Right kidney (tissue), 9 donors: ENCODE data around the gene OPRPN.

Source experiments
- DNase-seq: peaks from one replicate; pipeline ENCODE4 v3.0.0-alpha.2; 2016
- long read RNA-seq, 8 donors: transcript quantifications; one replicate each; lab custom pipeline, GENCODE V29; 2026

OPRPN gene, protein sequence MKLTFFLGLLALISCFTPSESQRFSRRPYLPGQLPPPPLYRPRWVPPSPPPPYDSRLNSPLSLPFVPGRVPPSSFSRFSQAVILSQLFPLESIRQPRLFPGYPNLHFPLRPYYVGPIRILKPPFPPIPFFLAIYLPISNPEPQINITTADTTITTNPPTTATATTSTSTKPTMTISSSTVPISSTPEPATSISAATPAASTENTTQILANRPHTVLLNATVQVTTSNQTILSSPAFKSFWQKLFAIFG
- long read RNA-seq, donor 1 = 0 reads
- long read RNA-seq, donor 2 = 0 reads
- long read RNA-seq, donor 3 = 0 reads
- long read RNA-seq, donor 4 = 0 reads
- long read RNA-seq, donor 5 = 0 reads
- long read RNA-seq, donor 6 = 0 reads
- long read RNA-seq, donor 7 = 0 reads
- long read RNA-seq, donor 8 = 0 reads

DNA sequence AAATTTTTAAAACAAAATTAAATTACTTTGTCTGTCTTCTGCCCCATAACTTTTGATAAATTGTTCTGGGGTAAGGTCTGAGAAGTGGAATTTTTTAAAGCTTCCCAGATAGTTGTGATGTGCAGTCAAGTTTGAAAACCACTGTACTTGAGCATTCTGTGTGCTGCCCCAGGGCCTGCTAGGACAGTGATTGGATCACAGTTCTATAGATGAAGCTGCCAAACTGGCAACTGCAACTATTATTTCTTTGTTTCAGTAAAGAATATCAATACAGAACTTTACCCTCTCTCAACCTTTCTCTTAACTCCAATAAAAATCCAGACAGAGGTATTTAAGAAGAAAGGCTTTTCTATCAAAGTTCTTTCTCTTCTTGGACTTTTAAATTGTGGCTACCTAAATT, at the start of gene OPRPN:
OPRPN (plus strand) TSS at position 361 of the 400 bp plus-strand sequence. CDS start 1,346 bp downstream, outside the sequence.
- no peak for DNase-seq

DNA sequence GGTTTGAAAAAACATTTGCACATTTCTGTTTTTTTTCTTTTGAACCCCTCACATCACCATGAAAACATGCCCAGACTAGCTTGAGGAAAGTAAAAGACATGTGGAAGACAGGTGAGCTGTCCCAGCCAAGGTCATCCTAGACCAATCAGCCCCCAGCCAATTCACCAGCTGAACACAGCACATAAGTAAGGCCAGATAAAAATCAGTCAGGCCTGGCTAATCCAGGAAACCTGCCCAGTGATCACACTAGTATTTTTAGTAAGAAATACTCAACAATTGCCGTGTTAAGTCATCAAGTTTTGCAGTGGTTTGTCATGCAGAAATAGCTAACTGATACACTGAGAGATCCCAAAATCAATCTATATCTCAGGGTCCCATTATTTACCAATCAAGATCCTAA, 41.6 kb upstream of the OPRPN start:
- no peak for DNase-seq

DNA sequence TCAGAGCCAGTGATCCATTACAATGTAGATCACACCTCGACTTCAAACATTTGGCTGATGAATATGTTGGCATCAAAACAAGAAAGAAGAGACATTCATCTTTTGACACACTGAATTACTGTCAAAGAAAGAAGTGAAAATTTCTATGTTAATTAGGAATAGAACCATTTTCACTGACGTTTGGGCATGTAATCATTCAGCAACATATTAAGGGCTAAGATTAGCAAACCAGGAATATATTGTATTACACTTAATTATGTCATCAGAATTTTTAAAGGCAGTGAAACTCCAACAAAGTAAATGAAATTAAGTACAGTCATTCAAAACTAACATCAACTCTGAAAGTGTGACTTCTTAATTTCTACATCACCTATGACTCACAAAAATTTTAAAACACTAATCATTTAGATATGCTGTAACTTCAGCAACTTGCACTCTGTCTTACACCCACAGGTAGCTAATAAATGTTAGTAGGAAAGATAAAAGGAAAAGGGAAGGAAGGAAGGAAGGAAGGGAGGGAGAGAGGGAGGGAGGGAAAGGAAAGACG, 38.6 kb upstream of the OPRPN start:
- DNase-seq = no peak

DNA sequence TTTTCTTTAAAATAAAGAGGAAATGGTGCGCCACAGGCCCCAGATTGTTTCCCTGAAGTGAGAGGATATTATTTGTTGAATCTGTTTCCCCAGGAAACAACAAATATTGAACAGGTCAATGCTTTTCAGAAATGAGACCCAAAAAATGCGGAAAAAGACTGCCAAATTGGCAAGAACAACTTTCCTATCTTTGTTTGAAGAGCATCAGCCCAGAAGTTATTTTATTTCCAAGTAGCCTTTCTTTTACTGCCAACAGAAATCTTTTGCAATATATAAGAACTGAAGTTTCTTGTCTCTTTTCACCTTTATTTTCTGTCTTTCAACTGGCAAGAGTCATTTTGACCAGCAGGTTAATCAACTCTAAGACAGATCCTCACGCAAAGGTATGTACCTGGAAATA, 37.3 kb upstream of the OPRPN start, which contains the start of gene SMR3A:
SMR3A (plus strand) TSS at position 301 of the 400 bp plus-strand sequence. CDS start 1,356 bp downstream, outside the sequence.
- no peak for DNase-seq

DNA sequence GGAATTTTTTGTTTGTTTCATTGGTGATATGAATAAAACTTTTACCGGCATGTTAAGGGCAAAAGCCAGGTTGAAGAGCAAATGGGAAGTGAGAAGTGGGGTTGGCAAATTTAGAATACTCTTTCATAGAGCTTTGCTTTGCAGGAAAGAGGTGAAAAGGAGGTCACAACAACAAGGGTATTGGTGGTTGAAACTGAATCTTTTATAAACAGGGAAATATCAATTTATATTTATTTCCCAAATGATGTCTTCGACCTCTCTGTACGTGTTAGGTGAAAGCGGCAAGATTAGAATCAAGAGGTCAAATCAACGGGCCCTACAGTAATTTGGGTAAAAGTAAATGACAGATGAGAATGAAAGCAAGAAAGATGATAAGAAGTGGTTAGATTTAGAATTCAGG, 33.7 kb upstream of the OPRPN start:
- no peak for DNase-seq

DNA sequence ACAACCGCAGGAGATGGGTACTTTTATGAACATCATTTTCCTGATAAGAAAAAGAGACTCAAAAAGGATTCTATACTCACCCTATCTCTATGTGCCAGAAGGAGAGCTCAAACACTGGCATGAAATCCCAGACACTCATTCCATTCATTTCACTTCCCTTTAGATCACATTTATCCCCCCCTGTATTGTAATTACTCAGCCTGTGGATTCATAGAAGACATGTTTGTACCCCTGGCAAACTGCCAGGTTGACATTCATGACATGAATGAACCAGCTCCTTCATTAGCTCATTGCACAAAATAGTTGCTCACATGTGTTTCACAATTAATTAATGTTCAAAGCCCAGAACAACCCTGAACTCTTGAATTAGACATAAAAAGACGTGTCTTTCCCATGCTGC, 32.3 kb upstream of the OPRPN start:
- no peak for DNase-seq

DNA sequence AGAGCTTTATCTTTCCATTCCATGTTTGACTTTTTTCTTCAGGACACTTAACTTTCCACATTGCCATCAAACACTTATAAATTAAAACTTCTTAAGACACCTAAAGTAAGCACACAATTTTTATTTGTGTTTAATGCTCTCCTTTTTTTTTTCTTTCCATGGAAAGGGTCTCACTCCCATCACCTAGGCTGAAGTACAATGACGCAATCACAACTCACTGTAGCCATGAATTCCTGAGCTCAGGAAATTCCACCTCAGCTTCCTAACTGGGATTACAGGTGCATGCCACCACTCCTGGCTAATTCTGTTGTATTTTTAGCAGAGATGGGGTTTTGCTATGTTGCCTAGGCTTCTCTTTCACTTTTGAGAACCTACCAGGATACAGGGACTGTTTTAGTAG, 29.9 kb upstream of the OPRPN start:
- DNase-seq = no peak

DNA sequence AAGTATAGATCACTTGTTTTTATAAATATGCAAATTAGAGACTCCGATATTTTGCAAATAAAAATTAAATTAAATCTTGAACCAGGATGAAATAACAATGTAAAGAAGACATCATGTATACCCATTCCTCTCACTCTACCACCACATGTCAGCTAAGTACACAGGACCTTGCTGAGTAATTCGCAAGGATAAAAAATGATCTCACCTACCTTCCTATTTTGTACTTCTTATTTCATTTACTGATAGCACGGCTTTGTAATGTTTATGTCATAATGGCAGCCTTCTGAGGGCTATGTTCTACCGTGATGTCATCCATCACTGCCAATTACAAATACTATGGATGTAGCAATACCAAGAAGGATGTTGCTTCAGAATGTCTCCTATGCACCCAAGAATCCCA, 25.8 kb upstream of the OPRPN start:
- DNase-seq = no peak

DNA sequence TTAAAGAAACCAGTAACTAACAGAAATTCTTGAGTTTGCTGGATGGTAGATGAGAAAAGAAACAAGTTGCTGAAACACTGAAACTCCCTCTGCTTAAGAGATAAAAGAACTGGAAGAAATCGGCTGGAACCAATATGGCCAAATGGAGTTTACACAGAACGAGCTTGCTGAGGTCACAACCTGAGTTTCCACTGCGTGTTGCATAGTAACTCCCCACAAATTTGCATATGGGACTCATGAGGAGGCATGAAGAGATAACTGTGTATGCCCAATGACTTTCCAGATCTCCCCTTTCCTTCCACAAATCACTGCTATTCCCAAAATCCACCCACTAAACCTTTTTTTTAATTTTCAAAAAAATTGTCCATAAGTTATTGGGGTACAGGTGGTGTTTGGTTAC, 25.0 kb upstream of the OPRPN start:
- no peak for DNase-seq

DNA sequence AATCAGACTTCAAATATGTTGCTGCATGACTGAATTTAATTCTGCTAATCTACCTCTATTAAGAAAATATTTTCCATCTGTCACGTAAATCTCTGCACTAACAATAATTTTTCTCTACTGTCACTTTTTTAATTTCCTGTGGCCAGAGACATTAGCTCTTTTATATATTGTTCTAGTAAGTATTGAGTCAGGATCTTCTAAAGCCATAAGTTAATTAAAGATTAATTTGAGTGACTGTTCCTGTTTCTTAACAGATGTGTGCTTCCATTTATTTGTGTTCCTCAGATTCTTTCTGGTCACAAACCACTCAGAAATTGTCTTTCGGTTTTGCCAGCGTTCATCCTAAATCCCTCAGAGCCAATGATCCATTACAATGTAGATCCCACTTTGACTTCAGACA, 17.2 kb upstream of the OPRPN start:
- no peak for DNase-seq

DNA sequence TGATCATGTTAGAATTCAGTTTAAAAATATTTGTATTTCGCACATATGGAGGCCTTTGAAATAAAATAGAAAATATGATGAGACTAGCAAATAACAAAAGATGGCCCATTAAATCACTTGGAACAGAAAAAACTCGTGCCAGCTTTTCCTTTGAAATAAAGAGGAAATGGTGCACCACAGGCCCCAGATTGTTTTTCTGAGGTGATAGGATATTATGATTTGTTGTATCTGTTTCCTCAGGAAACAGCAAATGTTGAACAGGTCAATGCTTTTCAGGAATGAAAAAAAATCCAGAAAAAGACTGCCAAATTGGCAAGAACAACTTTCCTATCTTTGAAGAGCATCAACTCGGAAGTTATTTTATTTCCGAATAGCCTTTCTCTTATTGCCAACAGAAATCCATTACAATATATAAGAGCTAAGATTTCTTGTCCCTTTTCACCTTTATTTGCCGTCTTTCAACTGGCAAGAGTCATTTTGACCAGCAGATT, 15.0 kb upstream of the OPRPN start, which contains the start of gene SMR3B:
SMR3B (plus strand) TSS at position 441 of the 491 bp plus-strand sequence. CDS start 1,380 bp downstream, outside the sequence.
- no peak for DNase-seq

DNA sequence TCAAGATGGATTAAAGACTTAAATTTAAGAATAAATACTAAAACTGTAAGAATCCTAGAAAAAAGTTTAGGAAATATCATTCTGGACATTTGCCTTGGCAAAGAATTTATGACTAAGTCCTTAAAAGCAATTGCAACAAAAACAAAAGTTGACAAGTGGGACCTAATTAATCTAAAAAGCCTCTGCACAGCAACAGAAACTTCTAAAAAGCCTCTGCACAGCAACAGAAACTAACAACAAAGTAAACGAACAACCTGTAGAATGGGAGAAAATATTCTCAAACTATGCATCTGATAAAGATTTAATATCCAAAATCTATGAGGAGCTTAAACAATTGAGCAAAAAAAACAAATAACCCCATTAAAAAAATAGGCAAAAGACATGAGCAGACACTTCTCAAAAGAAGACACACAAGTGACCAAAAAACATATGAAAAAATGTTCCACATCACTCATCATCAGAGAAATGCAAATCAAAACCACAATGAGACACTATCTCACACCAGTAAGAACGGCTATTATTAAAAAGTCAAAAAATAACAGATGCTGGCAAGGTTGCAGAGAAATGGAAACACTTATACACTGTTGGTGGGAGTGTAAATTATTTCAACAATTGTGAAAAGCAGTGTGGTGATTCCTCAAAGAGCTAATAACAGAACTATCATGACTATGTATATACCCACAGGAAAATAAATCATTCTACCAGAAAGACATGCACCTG, 5.5 kb upstream of the OPRPN start:
- no peak for DNase-seq

DNA sequence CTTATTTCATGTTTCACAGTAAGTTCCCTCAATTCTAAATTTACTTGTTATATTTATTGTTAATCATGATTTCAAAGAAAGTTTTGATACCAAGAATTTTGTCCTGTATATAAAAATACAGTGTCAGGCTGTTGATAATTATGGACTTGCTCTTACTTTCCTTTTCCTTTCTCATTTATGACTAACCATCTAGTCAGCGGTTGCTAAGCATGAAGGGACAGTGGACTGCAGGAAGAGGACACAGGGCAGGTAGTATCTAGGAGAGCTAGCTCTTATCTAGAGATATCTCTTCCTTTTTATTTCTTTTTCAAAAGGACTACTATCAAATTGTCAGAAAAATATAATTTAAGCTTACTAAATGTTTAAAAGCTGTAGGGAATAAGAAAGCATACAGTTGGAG, 1.6 kb downstream of the OPRPN start:
- no peak for DNase-seq

DNA sequence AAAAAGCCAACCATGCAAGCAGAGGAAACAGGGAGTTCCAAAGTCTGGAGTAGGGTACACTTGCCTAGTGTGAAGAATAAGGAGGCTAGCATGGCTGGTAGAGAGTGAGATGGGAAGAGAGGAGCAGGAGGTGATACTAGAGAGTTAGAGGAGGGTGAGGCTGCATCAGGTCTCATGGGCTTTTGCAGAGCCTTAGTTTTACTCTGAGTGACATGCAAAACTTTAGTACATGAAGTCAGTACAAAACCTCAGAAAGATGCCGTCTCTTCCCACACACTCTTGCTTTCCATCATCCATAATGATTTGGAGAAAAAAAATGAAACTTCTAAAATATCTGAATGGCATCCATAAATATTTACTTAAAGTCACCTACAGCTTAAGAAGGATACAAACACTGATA, 5.0 kb downstream of the OPRPN start:
- DNase-seq = no peak

DNA sequence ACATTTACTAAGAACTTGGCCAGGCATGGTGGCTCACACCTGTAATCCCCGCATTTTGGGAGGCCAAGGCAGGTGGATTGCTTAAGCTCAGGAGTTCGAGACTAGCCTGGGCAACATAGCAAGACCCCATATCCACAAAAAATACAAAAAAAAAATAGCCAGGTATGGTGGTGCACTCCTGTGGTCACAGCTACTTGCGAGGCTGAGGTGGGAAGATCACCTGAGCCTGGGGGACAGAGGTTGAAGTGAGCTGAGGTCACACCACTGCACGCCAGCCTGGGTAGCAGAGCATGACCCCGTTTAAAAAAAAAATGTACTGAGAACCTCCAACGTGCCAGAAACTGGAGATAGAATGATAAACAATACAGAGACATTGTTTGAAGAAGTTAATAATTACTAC, 8.0 kb downstream of the OPRPN start:
- no peak for DNase-seq

DNA sequence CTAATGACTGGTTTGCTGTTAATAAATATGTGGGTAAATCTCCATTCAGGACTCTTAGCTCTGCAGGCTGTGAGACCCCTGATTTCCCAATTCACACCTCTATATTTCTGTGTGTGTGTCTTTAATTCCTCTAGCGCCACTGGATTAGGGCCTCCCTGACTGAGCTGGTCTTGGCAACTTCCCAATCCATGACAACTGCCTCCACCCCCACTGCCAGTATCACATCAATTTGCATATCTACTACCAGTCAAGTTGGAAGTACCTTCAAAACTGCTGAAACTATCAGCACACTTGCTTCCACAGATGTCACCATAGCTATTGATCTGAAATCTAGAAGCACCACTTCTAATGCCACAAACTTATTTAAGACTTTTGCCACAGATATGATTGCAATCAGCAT, 27.6 kb downstream of the OPRPN start:
- DNase-seq = no peak

DNA sequence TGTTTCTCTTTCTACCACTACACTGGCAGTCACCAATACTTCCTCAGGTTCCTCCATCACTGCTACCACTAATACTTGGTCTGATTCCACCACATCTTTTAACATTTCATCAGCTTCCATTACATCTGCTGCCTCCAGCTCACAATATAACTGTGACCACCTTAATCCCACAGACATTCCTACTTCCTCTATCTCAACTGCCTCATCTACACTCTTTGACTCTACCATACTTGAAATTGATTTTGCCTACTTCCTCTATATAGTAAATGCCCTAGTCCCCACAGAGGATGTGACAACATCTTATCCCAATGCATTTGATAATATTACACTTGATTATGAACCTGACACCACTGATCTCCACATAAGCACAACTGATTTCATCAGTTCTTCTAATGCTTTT, 29.0 kb downstream of the OPRPN start:
- no peak for DNase-seq

DNA sequence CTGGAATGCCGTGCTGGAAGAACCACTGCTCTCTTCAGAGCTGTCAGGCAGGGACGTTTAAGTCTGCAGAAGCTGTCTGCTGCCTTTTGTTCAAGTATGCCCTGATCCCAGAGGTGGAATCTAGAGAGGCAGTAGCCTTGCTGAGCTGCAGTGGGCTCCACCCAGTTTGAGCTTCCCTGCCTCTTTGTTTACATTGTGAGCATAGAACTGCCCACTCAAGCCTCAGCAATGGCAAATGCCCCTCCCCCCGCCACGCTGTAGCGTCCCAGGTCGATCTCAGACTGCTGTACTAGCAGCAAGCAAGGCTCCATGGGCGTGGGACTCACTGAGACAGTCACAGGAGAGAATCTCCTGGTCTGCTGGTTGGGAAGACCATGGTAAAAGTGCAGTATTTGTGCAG, 39.5 kb downstream of the OPRPN start:
- DNase-seq = no peak

DNA sequence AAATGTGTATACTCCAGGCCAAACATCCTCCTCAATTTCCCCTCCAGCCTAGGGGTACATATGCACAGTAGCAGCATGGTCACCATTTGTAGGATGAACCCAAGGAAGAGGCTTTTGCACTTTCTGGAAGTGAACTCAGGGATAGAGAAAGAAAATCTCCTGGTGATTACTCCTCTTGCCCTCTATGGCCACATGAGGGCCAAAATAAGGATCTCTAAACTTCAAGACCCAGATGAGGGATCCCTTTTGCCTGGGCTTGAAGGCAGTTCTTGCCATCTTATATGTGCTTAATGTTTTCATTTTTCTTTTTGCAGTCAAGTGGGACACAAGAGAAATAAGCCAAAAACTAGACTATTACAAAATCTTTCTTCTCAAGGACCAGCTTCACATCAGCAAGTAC, 44.7 kb downstream of the OPRPN start:
- no peak for DNase-seq

DNA sequence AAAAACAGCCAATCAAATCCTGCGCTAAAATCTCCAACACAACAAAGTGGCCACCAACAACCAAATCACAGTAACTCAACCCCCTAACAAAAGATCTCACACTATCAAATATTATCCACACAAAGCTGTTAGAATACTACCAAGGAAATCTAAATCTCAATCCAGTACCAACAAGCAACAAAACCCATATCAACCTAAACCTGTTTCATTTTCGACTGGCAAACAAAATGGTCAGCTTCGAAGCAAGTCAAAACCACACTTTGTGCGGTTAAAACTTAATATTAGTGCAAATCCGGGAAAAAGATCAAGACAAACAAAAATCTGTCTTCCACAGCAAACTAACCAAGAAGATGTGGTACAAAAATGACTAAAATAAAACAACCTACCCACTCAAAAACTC, 45.6 kb downstream of the OPRPN start:
- DNase-seq = no peak

DNA sequence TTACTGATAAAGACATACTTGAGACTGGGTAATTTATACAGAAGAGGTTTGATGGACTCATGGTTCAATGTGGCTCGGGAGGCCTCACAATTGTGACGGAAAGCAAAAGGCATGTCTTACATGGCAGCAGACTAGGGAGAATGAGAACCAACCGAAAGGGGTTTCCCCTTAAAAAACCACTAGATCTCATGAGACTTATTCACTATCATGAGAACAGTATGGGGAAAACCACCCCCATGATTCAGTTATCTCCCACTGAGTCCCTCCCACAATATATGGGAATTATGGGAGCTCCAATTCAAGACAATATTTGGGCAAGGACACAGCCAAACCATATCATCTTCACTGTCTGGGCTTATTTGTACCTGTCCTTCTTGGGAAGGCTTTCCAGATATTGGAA, 51.5 kb downstream of the OPRPN start:
- no peak for DNase-seq

DNA sequence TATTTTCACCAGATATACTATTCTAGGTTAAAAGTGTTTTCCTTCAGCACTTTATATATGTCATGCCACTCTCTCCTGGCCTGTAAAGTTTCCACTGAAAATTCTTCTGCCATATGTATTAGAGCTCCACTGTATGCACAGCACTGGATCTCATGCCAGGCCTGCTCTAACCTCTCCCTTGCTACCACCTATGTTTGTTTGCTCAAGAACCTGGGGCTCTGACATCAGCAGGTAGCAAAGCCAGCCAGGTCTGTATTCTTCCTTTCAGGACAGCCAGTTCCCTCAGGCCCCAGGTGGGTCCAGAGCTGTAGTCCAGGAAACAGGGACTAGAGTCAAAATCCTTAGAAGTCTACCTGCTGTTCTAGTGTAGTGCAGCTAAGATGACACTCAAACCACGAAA, 55.2 kb downstream of the OPRPN start:
- no peak for DNase-seq
